ENCODE results near the gene RSPO1. TPM values are rescaled to one million over a fixed set of nuclear protein-coding genes. Genes with fewer than 3 reads are reported as not detected.
"Not testable (repeated sequence)": the region's sequence is repeated elsewhere in the genome, so short reads cannot be mapped to it uniquely, and the experiment has no call there.

RSPO1 gene
- total and polyA plus RNA-seq, 2 of the 4 experiments (the other 2 are of a cell fraction) = not detected

- H2BK20ac ChIP-seq (ENCODE audit: low read depth, low read length); H3K9me3 ChIP-seq (ENCODE audit: control insufficient read depth, insufficient read depth, low read length); H2BK120ac ChIP-seq (ENCODE audit: low read depth, low read length); H3K56ac ChIP-seq (ENCODE audit: extremely low read depth, insufficient read depth, low read length); H2AFZ ChIP-seq (replicated peaks; ENCODE audit: low read length, poor library complexity); H2AK9ac ChIP-seq (replicated peaks; ENCODE audit: low read depth, low read length, poor library complexity); H2AK5ac ChIP-seq (ENCODE audit: low read depth, low read length); H2BK15ac ChIP-seq (ENCODE audit: low read depth, low read length); H3K14ac ChIP-seq (replicated peaks; ENCODE audit: low read depth, low read length); H2BK5ac ChIP-seq (ENCODE audit: low read depth, low read length, poor library complexity, severe bottlenecking); H3K9ac ChIP-seq (ENCODE audit: low read depth, low read length); H4K5ac ChIP-seq (ENCODE audit: low read depth, low read length); H3K23ac ChIP-seq (ENCODE audit: low read depth, low read length); H4K20me1 ChIP-seq (ENCODE audit: insufficient read depth, low read length); H3K4me3 ChIP-seq (ENCODE audit: insufficient read depth, low read depth, low read length); H4K8ac ChIP-seq (ENCODE audit: low read depth in 2 of 2, low read length in 2 of 2); H3K79me1 ChIP-seq (ENCODE audit: low read depth in 1 of 2, low read length in 2 of 2); H3K4me1 ChIP-seq (ENCODE audit: control insufficient read depth, insufficient read depth, low read length); H4K91ac ChIP-seq (ENCODE audit: insufficient read depth, low read depth, low read length); ATAC-seq (ENCODE audit: low read depth); H3K4ac ChIP-seq (ENCODE audit: low read depth, low read length); CTCF ChIA-PET; DNase-seq; H3K4me2 ChIP-seq (ENCODE audit: low read depth, low read length); H3K9me1 ChIP-seq (ENCODE audit: insufficient read depth, low read length); BruUV-seq (replicated peaks); POLR2A ChIA-PET (ENCODE audit: unreplicated experiment); H3K27ac ChIP-seq (ENCODE audit: insufficient read depth, low read length); H3K18ac ChIP-seq (ENCODE audit: low read depth, low read length); H3K27me3 ChIP-seq (ENCODE audit: control insufficient read depth, insufficient read depth, low read length); dilution Hi-C loops (cut with HindIII; ENCODE audit: low sequenced_read_pairs, unreplicated experiment): not testable (repeated sequence)
- in situ Hi-C loops (cut with MboI; ENCODE audit: low sequenced_read_pairs) = loop anchor here (10.0 kb wide), 1 partner anchor 229 kb away; no protein-coding TSS in a partner anchor
- WGBS, 2 experiments (ENCODE audit: extremely low coverage in 2 of 2, insufficient read length in 1 of 2) = 83% methylated on average over 1 of the region's 9 CpGs; no CpG with 5 or more reads in 1 of the 2 experiments
- H3K36me3 ChIP-seq (ENCODE audit: control insufficient read depth, insufficient read depth, low read length) = peaks cover 30% of the 10 kb centered on the region
- intact Hi-C loops (cut with micrococcal nuclease) = loop anchor here (5.0 kb wide), 3 partner anchors 212 to 1107 kb away; partner anchors contain the start of gene ZC3H12A
Observed at GRCh38 chr1:37684182-37684581, 49.5 kb upstream of the RSPO1 start.

Data from IMR-90 (cell line).